Activated T-helper 1 cell treated with anti-CD3 and anti-CD28 coated beads, Interleukin-12 subunit alpha, Interleukin-12 subunit beta, Interleukin-2, Interleukin-4 antibody, amounts not matched to agents 30 ng/mL and 10 ng/mL and 1 ng/mL, durations not matched to agents 14 hours and 24 hours and 36 hours (primary cell): ENCODE measurements around the gene ANO6. TPM values are rescaled to one million over a fixed set of nuclear protein-coding genes. Genes with fewer than 3 reads are reported as not detected.
A peak's percentile ranks its signal among the peaks of the same experiment; 100 is the strongest.

Source experiments
- DNase-seq: peaks from one replicate; pipeline ENCODE4 v3.0.0; 2021; ENCODE audit warnings: low spot score
- H3K27ac Mint-ChIP-seq: one replicate; pipeline ENCODE4 v1.8.0; 2021; ENCODE audit warnings: mild to moderate bottlenecking, mixed read lengths
- H3K27me3 Mint-ChIP-seq: one replicate; pipeline ENCODE4 v1.8.0; 2022; ENCODE audit warnings: mild to moderate bottlenecking, moderate library complexity, mixed read lengths; ENCODE audit not compliant: insufficient read depth
- H3K36me3 Mint-ChIP-seq: one replicate; pipeline ENCODE4 v1.8.0; 2021; ENCODE audit warnings: low read depth, mixed read lengths
- H3K4me1 Mint-ChIP-seq: one replicate; pipeline ENCODE4 v1.8.0; 2021; ENCODE audit warnings: low read depth, mixed read lengths
- H3K4me3 Mint-ChIP-seq: one replicate; pipeline ENCODE4 v1.8.0; 2021; ENCODE audit warnings: mild to moderate bottlenecking, moderate library complexity, mixed read lengths
- H3K9me3 Mint-ChIP-seq: one replicate; pipeline ENCODE4 v1.8.0; 2021; ENCODE audit warnings: mixed read lengths
- intact Hi-C: fragments of 100-400 bp; cut with micrococcal nuclease; formaldehyde crosslinking; loops from one replicate; pipeline ENCODE4 v1.15.1; 2024
- total RNA-seq: library from RNA; stranded (reverse); gene quantifications from 2 replicates; pipeline ENCODE4 v1.2.3, GENCODE V29; 2022

The ANO6 gene
- total RNA-seq, 1 donor from 2014 or later, result 21.7 TPM

DNA sequence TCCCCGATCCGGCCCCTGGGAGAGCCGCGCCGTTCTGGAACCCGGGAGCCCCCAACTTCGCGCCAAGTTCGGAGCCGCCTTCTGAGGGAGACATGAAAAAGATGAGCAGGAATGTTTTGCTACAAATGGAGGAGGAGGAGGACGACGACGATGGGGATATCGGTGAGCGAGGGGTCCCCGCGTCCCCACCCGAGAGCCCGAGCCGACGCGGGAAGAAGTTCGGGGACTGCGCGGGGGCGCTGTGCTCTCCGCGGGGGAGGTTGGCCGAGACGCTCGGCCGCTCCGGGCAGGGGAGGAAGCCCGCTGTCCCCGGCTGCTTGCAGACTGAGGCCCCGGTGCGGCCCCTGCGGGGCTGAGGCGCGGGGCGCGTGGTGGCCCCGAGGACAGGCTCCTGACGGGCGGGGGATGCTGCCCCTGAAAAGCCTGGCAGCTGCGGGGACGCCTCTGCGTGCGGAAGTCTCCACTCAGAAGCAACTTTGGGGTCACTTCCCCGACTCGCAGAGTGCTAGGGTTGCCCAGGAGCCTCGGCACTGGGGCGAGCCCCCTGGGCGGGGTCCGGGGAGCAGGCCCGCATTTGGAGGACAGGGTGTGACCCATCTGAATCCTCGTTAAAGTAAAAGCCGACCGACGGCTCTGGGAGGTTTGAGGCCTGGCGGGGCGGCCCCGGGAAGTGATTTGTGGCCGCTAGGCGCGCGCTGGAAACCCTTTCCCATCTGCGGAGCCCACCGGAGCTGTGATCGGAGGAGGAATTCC, 511 bp downstream of the ANO6 start:
- H3K9me3 Mint-ChIP-seq, result no peaks in the 10 kb centered on the region
- peak overlapping the region; percentile 92 for H3K4me3 Mint-ChIP-seq
- peaks cover 6% of the 10 kb centered on the region for H3K36me3 Mint-ChIP-seq
- peak; percentile 37 for DNase-seq
- peaks cover 1% of the 10 kb centered on the region for H3K27me3 Mint-ChIP-seq
- H3K27ac Mint-ChIP-seq, result peak overlapping the region; percentile 95
- intact Hi-C loops, result loop anchor here (5.0 to 10.0 kb wide), 3 partner anchors 51 to 778 kb away; partner anchors contain the start of gene SCAF11
- H3K4me1 Mint-ChIP-seq, result peaks cover 43% of the 10 kb centered on the region

DNA sequence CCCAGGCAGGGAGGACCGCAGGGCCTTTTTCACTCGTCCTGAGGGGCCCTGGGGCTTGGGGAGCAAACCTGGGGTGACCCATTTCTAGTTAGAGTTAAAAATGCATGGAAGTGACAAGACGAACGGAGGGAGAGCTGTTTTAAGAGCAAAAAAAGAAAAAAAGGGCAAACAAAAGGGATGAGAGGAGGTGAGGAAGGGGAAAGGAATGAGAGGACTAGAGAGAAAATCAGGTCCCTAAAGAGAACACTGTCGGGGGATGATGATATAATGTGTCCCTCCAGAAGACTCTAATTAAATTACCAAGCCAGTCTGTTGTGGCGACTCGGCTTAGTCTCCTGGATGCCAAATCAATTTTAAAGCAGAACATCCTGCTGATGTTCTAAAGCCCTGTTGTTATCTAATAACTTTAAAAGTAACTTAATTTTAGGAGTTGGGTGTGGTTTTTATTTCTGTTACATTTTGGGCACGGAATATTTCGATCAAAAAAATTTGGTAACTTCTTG, 1.1 kb downstream of the ANO6 start:
- H3K4me1 Mint-ChIP-seq, result peaks cover 43% of the 10 kb centered on the region
- no peaks in the 10 kb centered on the region for H3K9me3 Mint-ChIP-seq
- H3K36me3 Mint-ChIP-seq, result peaks cover 8% of the 10 kb centered on the region
- H3K27ac Mint-ChIP-seq, result peak overlapping the region; percentile 32
- peak overlapping the region; percentile 92 for H3K4me3 Mint-ChIP-seq
- peaks cover 1% of the 10 kb centered on the region for H3K27me3 Mint-ChIP-seq
- intact Hi-C loops, result loop anchor here (5.0 to 10.0 kb wide), 3 partner anchors 50 to 778 kb away; partner anchors contain the start of gene SCAF11
- DNase-seq, result no peak

DNA sequence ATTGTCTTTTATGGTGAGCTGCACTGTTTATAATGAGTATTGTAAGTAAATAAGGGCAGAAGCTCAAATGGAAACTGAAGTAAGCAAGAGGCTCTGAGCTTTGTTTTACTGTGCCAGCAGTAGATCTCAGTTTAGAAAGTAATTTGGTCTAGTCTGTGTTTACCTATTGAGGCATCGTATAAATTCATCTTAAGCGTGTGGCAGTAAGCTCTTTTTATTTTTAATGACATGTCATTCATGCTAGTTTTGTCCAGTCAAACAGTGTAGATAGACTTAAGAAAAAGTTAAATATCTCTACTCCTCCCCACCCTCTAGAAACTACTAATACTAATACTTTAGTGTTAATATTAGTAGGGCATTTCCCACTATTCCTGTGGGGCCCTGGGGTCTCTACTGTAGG, 2.0 kb downstream of the ANO6 start:
- intact Hi-C loops, result loop anchor here (5.0 to 10.0 kb wide), 3 partner anchors 49 to 777 kb away; partner anchors contain the start of gene SCAF11
- no peak for DNase-seq
- H3K4me1 Mint-ChIP-seq, result peaks cover 43% of the 10 kb centered on the region
- H3K27ac Mint-ChIP-seq, result no peak overlapping the region
- no peaks in the 10 kb centered on the region for H3K9me3 Mint-ChIP-seq
- H3K36me3 Mint-ChIP-seq, result peaks cover 8% of the 10 kb centered on the region
- peaks cover 1% of the 10 kb centered on the region for H3K27me3 Mint-ChIP-seq
- H3K4me3 Mint-ChIP-seq, result peak overlapping the region; percentile 92

DNA sequence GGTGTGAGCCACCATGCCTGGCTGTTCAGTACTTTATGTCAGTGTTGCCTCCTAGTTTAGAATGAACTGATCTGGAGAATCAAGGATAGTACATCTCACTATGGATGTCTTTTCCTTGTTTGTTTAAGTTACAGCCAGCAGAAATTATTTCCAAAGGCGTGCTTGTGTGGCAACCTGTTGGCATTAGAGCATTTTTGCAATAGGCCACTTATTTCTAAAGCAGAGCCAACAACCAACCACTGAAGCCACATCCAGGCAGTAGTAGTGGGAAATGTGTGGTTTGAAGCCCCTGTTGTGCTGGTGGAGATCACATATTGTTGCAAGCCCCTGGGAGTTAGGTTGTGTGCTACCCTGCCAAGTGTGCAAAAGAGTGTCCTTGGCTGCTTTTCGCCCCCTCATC, 3.7 kb downstream of the ANO6 start:
- no peak for DNase-seq
- Mint-ChIP-seq H3K27me3 (peaks cover 1% of the 10 kb centered on the region), H3K36me3 (peaks cover 8% of the 10 kb centered on the region), H3K4me3 (no peak overlapping the region), H3K27ac (no peak overlapping the region), H3K9me3 (no peaks in the 10 kb centered on the region), H3K4me1 (peaks cover 44% of the 10 kb centered on the region)
- intact Hi-C loops, result loop anchor here (5.0 to 10.0 kb wide), 3 partner anchors 48 to 775 kb away; partner anchors contain the start of gene SCAF11

DNA sequence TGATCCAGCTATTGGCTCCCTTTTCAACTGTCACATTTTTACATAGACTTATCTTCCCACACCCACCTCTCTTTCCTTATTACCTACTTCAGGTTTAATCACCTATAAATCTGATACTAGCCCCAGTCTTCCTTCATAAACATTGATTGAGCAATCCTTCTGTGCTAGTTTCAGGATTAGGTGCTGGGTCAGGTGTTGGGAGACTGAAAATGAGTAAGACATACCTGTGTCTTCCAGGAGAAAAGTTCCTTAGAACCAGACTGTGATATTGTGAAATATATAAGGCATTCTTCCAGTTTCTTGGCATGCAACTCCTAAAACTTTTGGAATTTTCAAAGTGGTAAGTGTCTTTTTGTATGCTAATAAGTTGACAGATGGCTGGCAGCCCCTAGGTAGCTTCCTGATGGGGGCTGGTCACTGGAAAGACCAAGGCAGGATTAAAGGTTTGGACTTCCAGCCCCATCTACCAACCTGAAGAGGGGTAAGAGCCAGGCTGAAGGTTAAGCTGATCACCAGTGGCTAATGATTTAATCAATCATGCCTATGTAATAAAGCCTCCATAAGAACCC, 4.6 kb downstream of the ANO6 start:
- peaks cover 1% of the 10 kb centered on the region for H3K27me3 Mint-ChIP-seq
- no peak for DNase-seq
- no peak overlapping the region for H3K27ac Mint-ChIP-seq
- no peak overlapping the region for H3K4me3 Mint-ChIP-seq
- no peaks in the 10 kb centered on the region for H3K9me3 Mint-ChIP-seq
- H3K4me1 Mint-ChIP-seq, result peaks cover 35% of the 10 kb centered on the region
- peaks cover 8% of the 10 kb centered on the region for H3K36me3 Mint-ChIP-seq
- intact Hi-C loops, result no loop called here

DNA sequence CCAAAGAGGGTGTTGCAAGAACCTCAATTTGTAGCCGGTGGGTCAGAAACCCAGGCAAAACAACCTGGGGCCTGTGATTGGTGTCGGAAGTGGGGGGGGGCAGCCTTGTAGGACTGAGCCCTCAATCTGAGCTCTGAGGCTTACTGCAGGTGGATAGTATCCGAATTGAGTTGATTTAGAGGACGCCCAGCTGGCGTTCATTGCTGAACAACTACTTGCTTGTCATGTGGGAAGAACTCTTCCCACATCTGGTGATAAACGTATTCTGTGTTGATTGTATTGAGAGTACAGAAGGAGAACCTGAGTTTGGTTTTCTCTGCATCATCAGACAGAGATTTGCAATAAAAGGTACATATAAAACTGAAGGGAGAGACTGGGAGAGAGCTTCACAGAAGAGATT, 5.1 kb downstream of the ANO6 start:
- Mint-ChIP-seq H3K4me3 (no peak overlapping the region), H3K36me3 (peaks cover 8% of the 10 kb centered on the region), H3K27me3 (peaks cover 1% of the 10 kb centered on the region), H3K4me1 (peaks cover 35% of the 10 kb centered on the region), H3K9me3 (no peaks in the 10 kb centered on the region), H3K27ac (no peak overlapping the region)
- DNase-seq, result no peak
- intact Hi-C loops, result no loop called here

DNA sequence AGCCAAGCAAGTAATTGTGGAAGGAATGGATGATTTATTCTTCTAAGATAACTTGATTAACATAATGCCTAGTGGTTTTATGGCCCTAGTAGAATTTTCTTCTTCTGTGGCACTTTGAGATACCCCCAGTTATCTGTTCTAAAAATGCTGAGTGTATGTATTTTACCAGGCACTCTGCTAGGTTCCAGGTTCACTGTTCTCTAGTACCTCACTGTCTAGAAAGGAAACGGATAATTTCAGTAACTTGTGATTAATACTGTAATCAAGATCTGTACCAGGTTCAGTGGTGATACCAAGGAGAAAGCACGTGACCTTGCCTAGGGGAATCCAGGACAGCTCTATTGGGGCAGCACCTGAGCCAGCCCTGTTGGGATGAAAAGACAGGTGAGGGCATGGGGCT, 8.0 kb downstream of the ANO6 start:
- intact Hi-C loops, result no loop called here
- Mint-ChIP-seq H3K4me3 (no peak overlapping the region), H3K4me1 (peaks cover 32% of the 10 kb centered on the region), H3K27ac (no peak overlapping the region), H3K36me3 (peaks cover 7% of the 10 kb centered on the region), H3K27me3 (no peaks in the 10 kb centered on the region), H3K9me3 (no peaks in the 10 kb centered on the region)
- DNase-seq, result no peak

DNA sequence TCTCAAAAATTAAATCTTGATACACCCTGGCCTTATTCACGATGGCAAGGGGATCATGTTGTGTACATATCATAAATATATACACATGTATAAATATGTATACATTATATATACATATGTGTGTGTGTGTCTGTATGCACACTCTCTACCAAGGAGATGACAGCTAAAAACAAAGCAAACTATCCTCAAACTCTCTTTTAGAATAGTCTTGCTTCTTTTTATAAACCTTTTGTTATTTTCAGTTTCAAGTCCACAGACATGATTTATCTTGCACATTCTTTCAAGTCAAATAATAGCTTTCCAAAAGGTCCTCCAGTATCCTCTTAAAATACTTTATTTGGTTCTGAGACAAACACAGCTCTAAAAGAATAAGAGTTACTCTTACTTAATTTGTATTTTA, 8.4 kb downstream of the ANO6 start:
- H3K27ac Mint-ChIP-seq, result no peak overlapping the region
- no peak overlapping the region for H3K4me3 Mint-ChIP-seq
- H3K27me3 Mint-ChIP-seq, result no peaks in the 10 kb centered on the region
- no peak for DNase-seq
- H3K9me3 Mint-ChIP-seq, result no peaks in the 10 kb centered on the region
- H3K4me1 Mint-ChIP-seq, result peaks cover 32% of the 10 kb centered on the region
- intact Hi-C loops, result no loop called here
- H3K36me3 Mint-ChIP-seq, result peaks cover 7% of the 10 kb centered on the region

DNA sequence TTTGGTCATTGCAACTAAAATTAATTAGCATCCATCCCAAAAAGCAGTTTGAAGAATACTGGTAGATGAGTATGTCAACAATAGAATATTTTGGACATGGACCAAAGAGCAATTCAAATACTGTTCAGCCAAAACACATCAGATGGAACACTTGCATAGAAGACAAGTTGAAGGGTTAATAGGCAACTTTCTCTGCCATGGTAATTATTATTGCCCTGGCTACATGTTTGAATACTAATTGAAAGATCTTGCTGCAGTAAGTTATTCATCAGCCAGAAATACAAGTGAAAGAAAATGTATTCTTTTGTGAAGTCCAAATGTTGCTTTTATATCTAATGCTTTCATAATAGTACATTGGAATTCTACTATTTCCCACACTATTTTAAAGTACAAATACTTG, 10.1 kb downstream of the ANO6 start:
- no peaks in the 10 kb centered on the region for H3K9me3 Mint-ChIP-seq
- peaks cover 7% of the 10 kb centered on the region for H3K36me3 Mint-ChIP-seq
- no peak overlapping the region for H3K4me3 Mint-ChIP-seq
- DNase-seq, result no peak
- H3K27me3 Mint-ChIP-seq, result no peaks in the 10 kb centered on the region
- H3K27ac Mint-ChIP-seq, result no peak overlapping the region
- H3K4me1 Mint-ChIP-seq, result peaks cover 22% of the 10 kb centered on the region
- intact Hi-C loops, result no loop called here

DNA sequence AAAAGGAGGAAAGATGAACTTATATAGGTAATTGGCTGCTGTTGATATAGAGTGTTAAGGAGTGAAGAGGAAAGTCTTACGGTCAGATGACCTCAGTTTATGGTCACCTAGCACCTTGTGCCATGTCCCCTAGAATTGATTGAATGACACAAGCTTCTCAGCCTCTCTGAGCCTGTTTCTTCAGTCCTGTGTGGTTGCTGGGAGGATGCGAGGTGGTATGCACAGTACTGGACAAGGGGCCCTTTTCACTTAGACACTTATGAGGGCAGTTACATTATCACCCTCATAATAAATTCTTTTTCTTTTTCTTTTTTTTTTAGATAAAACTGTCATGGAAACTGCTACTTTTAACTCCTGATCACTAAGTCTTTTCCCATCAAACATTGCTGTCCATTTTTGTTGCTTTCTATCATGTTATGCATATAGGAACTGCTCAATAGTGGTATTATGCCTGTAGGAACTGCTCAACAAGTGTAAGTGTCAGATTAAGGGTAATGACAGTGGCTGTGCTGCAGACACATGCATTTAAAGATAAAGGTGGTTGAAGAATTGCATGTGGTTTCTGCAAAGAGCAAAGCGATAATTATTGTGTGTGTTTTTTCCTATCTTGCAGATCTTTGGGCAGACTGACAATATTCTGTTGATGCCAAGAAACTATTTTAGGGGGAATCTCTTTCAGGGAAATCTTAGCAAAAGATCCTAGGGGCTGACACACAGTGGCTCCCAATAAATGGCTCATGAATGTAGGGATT, 11.6 kb downstream of the ANO6 start:
- peaks cover 33% of the 10 kb centered on the region for H3K4me1 Mint-ChIP-seq
- no peaks in the 10 kb centered on the region for H3K9me3 Mint-ChIP-seq
- H3K4me3 Mint-ChIP-seq, result no peak overlapping the region
- no peaks in the 10 kb centered on the region for H3K27me3 Mint-ChIP-seq
- DNase-seq, result no peak
- no peak overlapping the region for H3K27ac Mint-ChIP-seq
- peaks cover 2% of the 10 kb centered on the region for H3K36me3 Mint-ChIP-seq
- intact Hi-C loops, result no loop called here

DNA sequence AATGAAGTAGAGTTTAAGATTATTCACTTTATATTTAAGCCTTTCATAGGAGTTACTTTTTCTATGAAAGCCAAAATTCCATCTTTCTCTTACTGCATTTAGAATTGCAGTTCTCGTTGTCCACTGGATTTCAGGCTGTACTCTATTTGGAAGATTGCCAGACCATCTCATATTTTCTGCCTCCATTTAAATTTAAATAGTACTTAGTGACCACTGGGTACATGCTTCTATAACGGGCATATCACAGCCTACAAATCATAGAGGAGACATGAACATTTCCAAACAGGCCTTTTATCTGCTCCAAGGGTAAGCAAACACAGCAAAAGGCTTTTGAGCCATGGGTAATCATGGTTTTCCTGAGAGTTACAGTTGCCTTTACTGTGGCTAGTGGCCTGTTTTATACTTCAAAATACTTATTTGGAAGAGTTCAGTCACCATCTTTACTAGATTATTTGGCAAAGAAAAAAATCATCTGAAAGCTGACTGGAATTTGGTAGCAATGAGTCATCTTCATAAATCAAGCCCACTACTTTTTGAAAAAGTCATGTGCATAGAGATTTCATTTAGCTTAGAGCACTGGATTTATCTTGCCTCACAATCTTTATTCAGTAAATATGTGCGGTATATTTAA, 15.7 kb downstream of the ANO6 start:
- Mint-ChIP-seq H3K4me1 (peaks cover 59% of the 10 kb centered on the region), H3K4me3 (no peak overlapping the region), H3K27me3 (no peaks in the 10 kb centered on the region), H3K36me3 (peaks cover 2% of the 10 kb centered on the region), H3K9me3 (peaks cover 2% of the 10 kb centered on the region), H3K27ac (no peak overlapping the region)
- no peak for DNase-seq
- intact Hi-C loops, result no loop called here

DNA sequence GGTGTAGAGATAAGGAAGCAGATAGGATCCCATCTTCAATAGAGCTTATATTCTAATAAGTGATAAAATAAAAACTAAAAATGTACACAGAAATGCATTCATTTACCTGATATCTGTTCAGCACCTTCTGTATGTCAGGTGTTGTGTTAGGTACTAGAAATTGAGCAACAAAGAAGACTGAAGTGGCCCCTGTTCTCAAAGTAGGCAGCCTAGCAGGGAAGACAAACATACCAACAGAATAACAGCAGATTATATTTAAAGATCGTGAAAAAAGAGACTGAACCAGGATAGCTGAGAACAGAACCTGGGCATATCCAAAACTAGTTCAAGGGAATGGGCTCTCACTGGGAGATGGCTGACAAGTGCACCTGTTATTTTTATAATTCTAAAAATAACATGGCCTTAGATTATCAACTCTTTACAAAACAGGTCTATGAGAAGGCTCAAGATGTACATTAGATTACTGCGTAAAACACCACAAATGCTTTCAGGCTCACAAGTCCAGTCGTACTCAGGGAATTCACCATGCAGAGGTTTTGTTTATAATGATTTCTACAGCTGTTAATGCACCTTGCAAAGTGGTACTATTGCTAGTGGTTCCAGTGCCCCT, 16.4 kb downstream of the ANO6 start:
- Mint-ChIP-seq H3K27ac (no peak overlapping the region), H3K9me3 (peaks cover 7% of the 10 kb centered on the region), H3K4me3 (no peak overlapping the region), H3K27me3 (no peaks in the 10 kb centered on the region), H3K4me1 (peaks cover 58% of the 10 kb centered on the region), H3K36me3 (peaks cover 4% of the 10 kb centered on the region)
- intact Hi-C loops, result no loop called here
- DNase-seq, result no peak
